ENCODE data around the gene ATP6V0A1.

- TF ChIP-seq POLR2A (IDR thresholded peaks at IDR 0.05) = no peak
- no peak for TF ChIP-seq CTCF (IDR thresholded peaks at IDR 0.05)
Measured at GRCh38 chr17:42410319-42410685, 48.4 kb upstream of the ATP6V0A1 start.

Measured in testis (tissue), 2 donors.